Lower leg skin (tissue), 4 donors: ENCODE measurements around the gene SSB. TPM values are rescaled to one million over a fixed set of nuclear protein-coding genes. Genes with fewer than 3 reads are reported as not detected.
"Not testable (repeated sequence)": the region's sequence is repeated elsewhere in the genome, so short reads cannot be mapped to it uniquely, and the experiment has no call there.

Source experiments
- DNase-seq, 2 donors: peaks; one replicate each; pipeline ENCODE4 v3.0.0-alpha.2; 2019; ENCODE audit warnings: low spot score in 2 of 2
- H3K4me3 ChIP-seq: fragments of 200-600 bp; sonication (generic); 2 replicates; pipeline ENCODE4 v1.5.1; 2017; ENCODE audit warnings: mild to moderate bottlenecking, low read depth; ENCODE audit not compliant: poor library complexity, severe bottlenecking
- CTCF ChIP-seq, 3 donors: fragments of 450-650 bp; IDR thresholded peaks; one replicate each; pipeline ENCODE4 v1.5.1; 2016; ENCODE audit warnings: antibody characterized with exemption in 3 of 3, mild to moderate bottlenecking in 3 of 3, moderate library complexity in 2 of 3
- POLR2A ChIP-seq, 2 donors: fragments of 450-650 bp; IDR thresholded peaks; one replicate each; pipeline ENCODE4 v1.6.1; 2016 to 2017; ENCODE audit warnings: antibody characterized with exemption in 2 of 2, mild to moderate bottlenecking in 1 of 2, moderate library complexity in 1 of 2
- WGBS, 2 donors: methylation state at CpG; one replicate each; pipeline ENCODE4 v1.1.5; 2018; 5-methylcytosine and 5-hydroxymethylcytosine counted together
- intact Hi-C: fragments of 100-400 bp; cut with DNase I; formaldehyde crosslinking; loops from one replicate; pipeline ENCODE4 v1.15.0; 2023; ENCODE audit warnings: low total_unique reads
- total RNA-seq, 4 donors: library from RNA; depleted of rRNA; stranded (reverse); fragments of >200 nt; gene quantifications; one replicate each; pipeline ENCODE4 v1.1.0, GENCODE V29; 2016

The SSB gene
- total RNA-seq, 4 donors from 2014 or later: 29.1 to 40.0 (median 38.2) TPM

GRCh38 chr2:169808221-169808620 lies 9.6 kb downstream of the SSB start:
- no peak for DNase-seq
- 79 to 84% methylated on average over 4 of the region's 4 CpGs for WGBS, 2 donors
- no peak for TF ChIP-seq POLR2A (IDR thresholded peaks at IDR 0.05)
- no peak for TF ChIP-seq CTCF (IDR thresholded peaks at IDR 0.05)
- no peak overlapping the region for H3K4me3 ChIP-seq
- intact Hi-C loops: no loop called here

- DNase-seq: no peak
- 58% methylated on average over 1 of the region's 1 CpG for WGBS, 2 donors
- TF ChIP-seq CTCF (IDR thresholded peaks at IDR 0.05) (no peak), POLR2A (IDR thresholded peaks at IDR 0.05) (no peak)
- intact Hi-C loops: no loop called here
- H3K4me3 ChIP-seq: no peak overlapping the region
These were observed 17.2 kb downstream of the SSB start for GRCh38 chr2:169815849-169816248.

- intact Hi-C loops, H3K4me3 ChIP-seq, DNase-seq: not testable (repeated sequence)
These were observed 18.3 kb downstream of the SSB start for GRCh38 chr2:169816961-169817360.

GRCh38 chr2:169817369-169817768 lies 18.7 kb downstream of the SSB start:
- intact Hi-C loops: not testable (repeated sequence)

GRCh38 chr2:169818241-169818640 lies 19.6 kb downstream of the SSB start:
- TF ChIP-seq POLR2A (IDR thresholded peaks at IDR 0.05) (no peak), CTCF (IDR thresholded peaks at IDR 0.05) (no peak)
- intact Hi-C loops: no loop called here
- no peak overlapping the region for H3K4me3 ChIP-seq
- no peak for DNase-seq

More at GRCh38 chr2:169817369-169817768, 18.7 kb downstream of the SSB start:
- 95 to 98% methylated on average over 5 to 6 of the region's 6 CpGs for WGBS, 2 donors
- not testable (repeated sequence) for H3K4me3 ChIP-seq, DNase-seq

GRCh38 chr2:169819106-169819505 lies 20.4 kb downstream of the SSB start:
- no peak for DNase-seq
- intact Hi-C loops: no loop called here
- H3K4me3 ChIP-seq: no peak overlapping the region
- WGBS, 2 donors: 48 to 67% methylated on average over 1 of the region's 1 CpG
- TF ChIP-seq CTCF (IDR thresholded peaks at IDR 0.05): no peak
- TF ChIP-seq POLR2A (IDR thresholded peaks at IDR 0.05): no peak

GRCh38 chr2:169820101-169820500 lies 21.4 kb downstream of the SSB start:
- H3K4me3 ChIP-seq, DNase-seq, intact Hi-C loops: not testable (repeated sequence)
- WGBS, 2 donors: 71 to 72% methylated on average over 7 of the region's 7 CpGs
